Esophagus squamous epithelium (tissue), 4 donors: Measurements from ENCODE around the gene TRDMT1.

Source experiments
- CTCF ChIP-seq, 6 experiments: fragments of 450-650 bp in 4 of 6; fragments of 200-600 bp in 2 of 6; sonication (generic) in 2 of 6; IDR thresholded peaks; one replicate each; pipeline ENCODE4 v1.5.1; 2016 to 2019; ENCODE audit warnings: antibody characterized with exemption in 6 of 6, mild to moderate bottlenecking in 4 of 6, moderate library complexity in 4 of 6
- POLR2A ChIP-seq, 4 donors: fragments of 450-650 bp; IDR thresholded peaks; one replicate each; pipeline ENCODE4 v1.6.1; 2017; ENCODE audit warnings: antibody characterized with exemption in 4 of 4, mild to moderate bottlenecking in 4 of 4, moderate library complexity in 3 of 4

GRCh38 chr10:17101257-17101909 lies 100.1 kb downstream of the TRDMT1 start:
- TF ChIP-seq CTCF (IDR thresholded peaks at IDR 0.05): no peak
- no peak for TF ChIP-seq POLR2A (IDR thresholded peaks at IDR 0.05)
